HCT116 (cell line): ENCODE results near the gene PRDM11.

ENCODE experiments used
- POLR2A ChIP-seq: IDR thresholded peaks from 2 replicates; pipeline ENCODE4 v1.7.0; 2011; ENCODE audit warnings: borderline replicate concordance; ENCODE audit not compliant: insufficient read depth, insufficient read length; ENCODE audit errors: extremely low read depth
- TF ChIP-seq, protein P1 (sequence below), 3 experiments: fragments of 200-600 bp in 1 of 3; sonication (generic) in 1 of 3; IDR thresholded peaks in 2 of 3; conservative IDR thresholded peaks in 1 of 3; 2 replicates each; pipeline ENCODE4 v1.5.1; 2012 to 2017; ENCODE audit warnings: low read depth in 2 of 3, low read length in 2 of 3, antibody characterized with exemption in 1 of 3, borderline replicate concordance in 1 of 3, control low read depth in 1 of 3, mild to moderate bottlenecking in 1 of 3, mixed read lengths in 1 of 3, mixed run types in 1 of 3, moderate library complexity in 1 of 3; ENCODE audit not compliant: insufficient read depth in 1 of 3

DNA sequence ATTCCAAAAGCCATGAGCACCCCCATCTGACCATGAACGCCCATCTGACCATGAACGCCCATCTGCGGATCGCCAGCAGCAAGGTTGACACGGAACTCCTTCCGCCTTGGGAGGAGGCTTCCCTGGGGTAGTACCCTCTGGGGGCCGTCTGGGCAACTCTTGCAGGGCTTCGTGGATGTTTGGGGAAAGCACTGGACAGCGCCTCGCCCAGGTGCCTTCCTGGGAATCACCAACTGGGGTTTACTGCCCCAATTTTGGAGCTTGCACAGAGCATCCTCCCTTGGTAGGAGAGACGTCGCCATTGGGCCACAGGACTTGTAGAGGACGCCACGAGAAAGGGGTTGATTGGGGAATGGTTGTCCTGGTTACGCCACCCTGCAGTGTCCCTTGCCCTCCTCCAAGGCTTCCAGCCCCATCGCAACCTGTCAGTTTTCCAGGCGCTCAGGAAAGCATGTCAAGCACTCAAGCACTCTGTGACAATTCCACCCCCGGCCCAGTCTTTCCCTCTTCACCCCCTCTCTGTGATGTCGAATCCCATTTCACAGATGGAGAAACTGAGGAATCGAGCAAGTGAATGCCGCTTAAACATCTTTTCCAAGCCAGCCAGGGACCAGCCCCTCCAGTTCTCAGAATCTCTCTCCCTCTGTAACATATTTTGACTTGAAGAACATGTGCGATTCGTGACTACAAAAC, 914 bp upstream of the PRDM11 start:
- TF ChIP-seq POLR2A = no peak
- TF ChIP-seq, protein P1, sequence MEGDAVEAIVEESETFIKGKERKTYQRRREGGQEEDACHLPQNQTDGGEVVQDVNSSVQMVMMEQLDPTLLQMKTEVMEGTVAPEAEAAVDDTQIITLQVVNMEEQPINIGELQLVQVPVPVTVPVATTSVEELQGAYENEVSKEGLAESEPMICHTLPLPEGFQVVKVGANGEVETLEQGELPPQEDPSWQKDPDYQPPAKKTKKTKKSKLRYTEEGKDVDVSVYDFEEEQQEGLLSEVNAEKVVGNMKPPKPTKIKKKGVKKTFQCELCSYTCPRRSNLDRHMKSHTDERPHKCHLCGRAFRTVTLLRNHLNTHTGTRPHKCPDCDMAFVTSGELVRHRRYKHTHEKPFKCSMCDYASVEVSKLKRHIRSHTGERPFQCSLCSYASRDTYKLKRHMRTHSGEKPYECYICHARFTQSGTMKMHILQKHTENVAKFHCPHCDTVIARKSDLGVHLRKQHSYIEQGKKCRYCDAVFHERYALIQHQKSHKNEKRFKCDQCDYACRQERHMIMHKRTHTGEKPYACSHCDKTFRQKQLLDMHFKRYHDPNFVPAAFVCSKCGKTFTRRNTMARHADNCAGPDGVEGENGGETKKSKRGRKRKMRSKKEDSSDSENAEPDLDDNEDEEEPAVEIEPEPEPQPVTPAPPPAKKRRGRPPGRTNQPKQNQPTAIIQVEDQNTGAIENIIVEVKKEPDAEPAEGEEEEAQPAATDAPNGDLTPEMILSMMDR (IDR thresholded peaks at IDR 0.05 in 2 of 3, conservative IDR thresholded peaks at IDR 0.05 in 1 of 3; ENCODE audit: borderline replicate concordance in 1 of 3, insufficient read depth in 1 of 3, low read depth in 2 of 3, low read length in 2 of 3) = no peak
